ENCODE measurements around the gene ZDHHC5. TPM values are rescaled to one million over a fixed set of nuclear protein-coding genes. Genes with fewer than 3 reads are reported as not detected.

The ZDHHC5 gene
- total and polyA plus RNA-seq, 2 of the 13 experiments (the other 11 are each of a cell fraction or from before 2014, with no cell fraction given): 26.6 to 34.0 TPM

- TF ChIP-seq ZBTB46 (CRISPR knock-in tag; IDR thresholded peaks at IDR 0.05; ENCODE audit: borderline replicate concordance) (no peak), PRDM10 (CRISPR knock-in tag; IDR thresholded peaks at IDR 0.05; ENCODE audit: low read depth) (peak; percentile 98), HMG20A (CRISPR knock-in tag; IDR thresholded peaks at IDR 0.05; ENCODE audit: borderline replicate concordance) (no peak), ZNF510 (CRISPR knock-in tag; IDR thresholded peaks at IDR 0.05; ENCODE audit: low read depth) (no peak), ZNF232 (CRISPR knock-in tag; IDR thresholded peaks at IDR 0.05; ENCODE audit: borderline replicate concordance) (no peak), FOXK1 (CRISPR knock-in tag; IDR thresholded peaks at IDR 0.05; ENCODE audit: borderline replicate concordance, low read depth) (peak; percentile 58; the same call in 1 of the 2 replicates), ADNP (CRISPR knock-in tag; IDR thresholded peaks at IDR 0.05) (no peak), MZF1 (CRISPR knock-in tag; IDR thresholded peaks at IDR 0.05; ENCODE audit: borderline replicate concordance) (no peak), SNAPC4 (CRISPR knock-in tag; IDR thresholded peaks at IDR 0.05) (no peak), MLXIP (CRISPR knock-in tag; IDR thresholded peaks at IDR 0.05; ENCODE audit: borderline replicate concordance) (no peak), ZNF749 (CRISPR knock-in tag; IDR thresholded peaks at IDR 0.05; ENCODE audit: borderline replicate concordance) (no peak), MED1 (CRISPR knock-in tag; IDR thresholded peaks at IDR 0.05) (peak; percentile 46; the same call in 1 of the 2 replicates), CBX2 (IDR thresholded peaks at IDR 0.05; ENCODE audit: low read depth, low read length) (no peak), CBX2 (CRISPR knock-in tag; IDR thresholded peaks at IDR 0.05; ENCODE audit: low read depth) (no peak)
Observed at GRCh38 chr11:57741132-57742086, 73.5 kb downstream of the ZDHHC5 start, which contains the start of gene SELENOH (continued).
